ENCODE results near the gene IL34.
A peak's percentile ranks its signal among the peaks of the same experiment; 100 is the strongest.

IL34 gene

GRCh38 chr16:70691223-70692129 lies 45.1 kb downstream of the IL34 start:
- Histone ChIP-seq H3K4me1 (ENCODE audit: control extremely low read depth in 1 of 4, control insufficient read depth in 4 of 4, insufficient read depth in 4 of 4, low read length in 3 of 4) (peaks cover 0 to 41% (median 32%) of the 10 kb centered on the region in 4 experiments), H3K27ac (ENCODE audit: insufficient read depth in 1 of 2, low read depth in 1 of 2, low read length in 2 of 2, poor library complexity in 1 of 2, severe bottlenecking in 2 of 2) (no peak overlapping the region), H3K27me3 (replicated peaks in 2 of 5; ENCODE audit: control insufficient read depth in 4 of 5, insufficient read depth in 5 of 5, low read length in 4 of 5) (no peaks in the 10 kb centered on the region), H3K9me3 (ENCODE audit: control extremely low read depth in 1 of 5, control insufficient read depth in 4 of 5, insufficient read depth in 2 of 5, low read depth in 1 of 5, low read length in 4 of 5) (no peaks in the 10 kb centered on the region), H3K4me3 (ENCODE audit: control insufficient read depth in 1 of 7, extremely low read depth in 1 of 7, insufficient read depth in 4 of 7, low read depth in 2 of 7, low read length in 6 of 7) (no peak overlapping the region), H3K36me3 (ENCODE audit: control insufficient read depth in 4 of 4, insufficient read depth in 4 of 4, low read length in 3 of 4) (peaks cover 2 to 49% (median 6%) of the 10 kb centered on the region in 4 experiments)
- DNase-seq, result no peak
- ChIA-PET CTCF (interaction anchor here (2.0 to 2.3 kb wide), 2 partner anchors 11 to 79 kb away, joined by 7 to 9 read pairs; no protein-coding TSS in a partner anchor), POLR2A (no interaction called here)
- 96% methylated on average over 24 of the region's 26 CpGs for WGBS (ENCODE audit: insufficient coverage)

- H3K36me3 ChIP-seq (ENCODE audit: control insufficient read depth in 4 of 4, insufficient read depth in 4 of 4, low read length in 3 of 4), result peaks cover 2 to 49% (median 6%) of the 10 kb centered on the region in 4 experiments
- H3K27me3 ChIP-seq (replicated peaks in 2 of 5; ENCODE audit: control insufficient read depth in 4 of 5, insufficient read depth in 5 of 5, low read length in 4 of 5), result no peaks in the 10 kb centered on the region
- H3K4me3 ChIP-seq (ENCODE audit: control insufficient read depth in 1 of 7, extremely low read depth in 1 of 7, insufficient read depth in 4 of 7, low read depth in 2 of 7, low read length in 6 of 7), result no peak overlapping the region
- POLR2A ChIA-PET, result no interaction called here
- CTCF ChIA-PET, result interaction anchor here (2.3 kb wide), 1 partner anchor 78 kb away, joined by 7 read pairs; no protein-coding TSS in a partner anchor
- WGBS (ENCODE audit: insufficient coverage), result 95% methylated on average over 14 of the region's 14 CpGs
- DNase-seq, result no peak
- no peaks in the 10 kb centered on the region for H3K9me3 ChIP-seq (ENCODE audit: control extremely low read depth in 1 of 5, control insufficient read depth in 4 of 5, insufficient read depth in 2 of 5, low read depth in 1 of 5, low read length in 4 of 5)
- H3K27ac ChIP-seq (ENCODE audit: insufficient read depth in 1 of 2, low read depth in 1 of 2, low read length in 2 of 2, poor library complexity in 1 of 2, severe bottlenecking in 2 of 2), result no peak overlapping the region
- peaks cover 0 to 43% (median 37%) of the 10 kb centered on the region in 4 experiments for H3K4me1 ChIP-seq (ENCODE audit: control extremely low read depth in 1 of 4, control insufficient read depth in 4 of 4, insufficient read depth in 4 of 4, low read length in 3 of 4)
These were observed 45.9 kb downstream of the IL34 start for GRCh38 chr16:70692130-70692872.

- H3K36me3 ChIP-seq (ENCODE audit: control insufficient read depth in 4 of 4, insufficient read depth in 4 of 4, low read length in 3 of 4), result peaks cover 2 to 47% (median 6%) of the 10 kb centered on the region in 4 experiments
- CTCF ChIA-PET, result no interaction called here
- H3K27ac ChIP-seq (ENCODE audit: insufficient read depth in 1 of 2, low read depth in 1 of 2, low read length in 2 of 2, poor library complexity in 1 of 2, severe bottlenecking in 2 of 2), result no peak overlapping the region
- POLR2A ChIA-PET, result no interaction called here
- WGBS (ENCODE audit: insufficient coverage), result 97% methylated on average over 25 of the region's 29 CpGs
- no peak overlapping the region for H3K4me3 ChIP-seq (ENCODE audit: control insufficient read depth in 1 of 7, extremely low read depth in 1 of 7, insufficient read depth in 4 of 7, low read depth in 2 of 7, low read length in 6 of 7)
- no peaks in the 10 kb centered on the region for H3K27me3 ChIP-seq (replicated peaks in 2 of 5; ENCODE audit: control insufficient read depth in 4 of 5, insufficient read depth in 5 of 5, low read length in 4 of 5)
- DNase-seq, result no peak
- no peaks in the 10 kb centered on the region for H3K9me3 ChIP-seq (ENCODE audit: control extremely low read depth in 1 of 5, control insufficient read depth in 4 of 5, insufficient read depth in 2 of 5, low read depth in 1 of 5, low read length in 4 of 5)
- H3K4me1 ChIP-seq (ENCODE audit: control extremely low read depth in 1 of 4, control insufficient read depth in 4 of 4, insufficient read depth in 4 of 4, low read length in 3 of 4), result peaks cover 0 to 49% (median 44%) of the 10 kb centered on the region in 4 experiments
These were observed 46.7 kb downstream of the IL34 start for GRCh38 chr16:70692873-70693671.

GRCh38 chr16:70694088-70694867 lies 47.9 kb downstream of the IL34 start:
- CTCF ChIA-PET, result interaction anchor here (2.8 kb wide), 1 partner anchor 44 kb away, joined by 16 read pairs; no protein-coding TSS in a partner anchor
- Histone ChIP-seq H3K27me3 (replicated peaks in 2 of 5; ENCODE audit: control insufficient read depth in 4 of 5, insufficient read depth in 5 of 5, low read length in 4 of 5) (no peaks in the 10 kb centered on the region), H3K4me3 (ENCODE audit: control insufficient read depth in 1 of 7, extremely low read depth in 1 of 7, insufficient read depth in 4 of 7, low read depth in 2 of 7, low read length in 6 of 7) (no peak overlapping the region), H3K9me3 (ENCODE audit: control extremely low read depth in 1 of 5, control insufficient read depth in 4 of 5, insufficient read depth in 2 of 5, low read depth in 1 of 5, low read length in 4 of 5) (no peaks in the 10 kb centered on the region), H3K27ac (ENCODE audit: insufficient read depth in 1 of 2, low read depth in 1 of 2, low read length in 2 of 2, poor library complexity in 1 of 2, severe bottlenecking in 2 of 2) (peak overlapping the region in 1 of 2 experiments; percentile 5), H3K4me1 (ENCODE audit: control extremely low read depth in 1 of 4, control insufficient read depth in 4 of 4, insufficient read depth in 4 of 4, low read length in 3 of 4) (peaks cover 0 to 54% (median 45%) of the 10 kb centered on the region in 4 experiments), H3K36me3 (ENCODE audit: control insufficient read depth in 4 of 4, insufficient read depth in 4 of 4, low read length in 3 of 4) (peaks cover 2 to 48% (median 7%) of the 10 kb centered on the region in 4 experiments)
- DNase-seq, result no peak
- WGBS (ENCODE audit: insufficient coverage), result 100% methylated on average over 12 of the region's 17 CpGs
- POLR2A ChIA-PET, result no interaction called here

GRCh38 chr16:70694868-70695218 lies 48.5 kb downstream of the IL34 start:
- Histone ChIP-seq H3K4me3 (ENCODE audit: control insufficient read depth in 1 of 7, extremely low read depth in 1 of 7, insufficient read depth in 4 of 7, low read depth in 2 of 7, low read length in 6 of 7) (no peak overlapping the region), H3K36me3 (ENCODE audit: control insufficient read depth in 4 of 4, insufficient read depth in 4 of 4, low read length in 3 of 4) (peaks cover 2 to 54% (median 7%) of the 10 kb centered on the region in 4 experiments), H3K27me3 (replicated peaks in 2 of 5; ENCODE audit: control insufficient read depth in 4 of 5, insufficient read depth in 5 of 5, low read length in 4 of 5) (no peaks in the 10 kb centered on the region), H3K27ac (ENCODE audit: insufficient read depth in 1 of 2, low read depth in 1 of 2, low read length in 2 of 2, poor library complexity in 1 of 2, severe bottlenecking in 2 of 2) (peak overlapping the region in 1 of 2 experiments; percentile 5), H3K9me3 (ENCODE audit: control extremely low read depth in 1 of 5, control insufficient read depth in 4 of 5, insufficient read depth in 2 of 5, low read depth in 1 of 5, low read length in 4 of 5) (no peaks in the 10 kb centered on the region), H3K4me1 (ENCODE audit: control extremely low read depth in 1 of 4, control insufficient read depth in 4 of 4, insufficient read depth in 4 of 4, low read length in 3 of 4) (peaks cover 0 to 60% (median 50%) of the 10 kb centered on the region in 4 experiments)
- DNase-seq, result no peak
- POLR2A ChIA-PET, result interaction anchor here (0.6 kb wide), 1 partner anchor 1530 kb away, joined by 12 read pairs; no protein-coding TSS in a partner anchor
- WGBS (ENCODE audit: insufficient coverage), result 93% methylated on average over 4 of the region's 4 CpGs
- CTCF ChIA-PET, result interaction anchor here (0.8 to 2.9 kb wide), 7 partner anchors 7 to 76 kb away, joined by 3 to 16 read pairs (median 4); no protein-coding TSS in a partner anchor

Data from common myeloid progenitor, CD34-positive (primary cell).